ENCODE measurements around the gene DNM3.
A peak's percentile ranks its signal among the peaks of the same experiment; 100 is the strongest.

- TF ChIP-seq, protein P1, sequence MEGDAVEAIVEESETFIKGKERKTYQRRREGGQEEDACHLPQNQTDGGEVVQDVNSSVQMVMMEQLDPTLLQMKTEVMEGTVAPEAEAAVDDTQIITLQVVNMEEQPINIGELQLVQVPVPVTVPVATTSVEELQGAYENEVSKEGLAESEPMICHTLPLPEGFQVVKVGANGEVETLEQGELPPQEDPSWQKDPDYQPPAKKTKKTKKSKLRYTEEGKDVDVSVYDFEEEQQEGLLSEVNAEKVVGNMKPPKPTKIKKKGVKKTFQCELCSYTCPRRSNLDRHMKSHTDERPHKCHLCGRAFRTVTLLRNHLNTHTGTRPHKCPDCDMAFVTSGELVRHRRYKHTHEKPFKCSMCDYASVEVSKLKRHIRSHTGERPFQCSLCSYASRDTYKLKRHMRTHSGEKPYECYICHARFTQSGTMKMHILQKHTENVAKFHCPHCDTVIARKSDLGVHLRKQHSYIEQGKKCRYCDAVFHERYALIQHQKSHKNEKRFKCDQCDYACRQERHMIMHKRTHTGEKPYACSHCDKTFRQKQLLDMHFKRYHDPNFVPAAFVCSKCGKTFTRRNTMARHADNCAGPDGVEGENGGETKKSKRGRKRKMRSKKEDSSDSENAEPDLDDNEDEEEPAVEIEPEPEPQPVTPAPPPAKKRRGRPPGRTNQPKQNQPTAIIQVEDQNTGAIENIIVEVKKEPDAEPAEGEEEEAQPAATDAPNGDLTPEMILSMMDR (IDR thresholded peaks at IDR 0.05; ENCODE audit: insufficient read depth, low read length, poor library complexity, severe bottlenecking) = peak; percentile 35
- TF ChIP-seq EZH2phosphoT487 (conservative IDR thresholded peaks at IDR 0.05; ENCODE audit: low read length) = no peak
Observed at GRCh38 chr1:172398970-172399755, 557.9 kb downstream of the DNM3 start.
